K562 (cell line): ENCODE measurements around the gene HEPACAM2.

Source experiments
- ATF3 ChIP-seq, 2 experiments: fragments of 450-650 bp in 1 of 2; sonication (generic) in 1 of 2; formaldehyde crosslinking in 1 of 2; IDR thresholded peaks in 1 of 2; conservative IDR thresholded peaks in 1 of 2; 2 replicates each; pipeline versions ENCODE4 v1.6.1 to v1.8.1; 2016 to 2023; ENCODE audit warnings: mild to moderate bottlenecking in 2 of 2, moderate library complexity in 2 of 2, inconsistent platforms in 1 of 2, missing genetic modification reagents in 1 of 2
- CTCF ChIP-seq, 3 experiments: IDR thresholded peaks in 2 of 3; conservative IDR thresholded peaks in 1 of 3; 2 replicates each; pipeline ENCODE4 v1.5.1; 2011 to 2012; ENCODE audit warnings: low read length in 3 of 3, mild to moderate bottlenecking in 3 of 3, control low read depth in 2 of 3, improper control_type of control experiment in 1 of 3, inconsistent platforms in 1 of 3, low read depth in 1 of 3, mixed read lengths in 1 of 3, moderate library complexity in 1 of 3; ENCODE audit not compliant: insufficient read depth in 2 of 3
- DIDO1 ChIP-seq: fragments of 450-650 bp; IDR thresholded peaks from 2 replicates; pipeline ENCODE4 v1.6.1; 2016; ENCODE audit warnings: low read depth, missing biosample characterization, missing genetic modification characterization
- JUND ChIP-seq, 2 experiments: IDR thresholded peaks; 2 replicates in 1 of 2; 3 replicates in 1 of 2; pipeline ENCODE4 v1.6.1; 2011; ENCODE audit warnings: borderline replicate concordance in 2 of 2, low read depth in 2 of 2, low read length in 2 of 2, improper control_type of control experiment in 1 of 2, missing biosample characterization in 1 of 2, missing genetic modification characterization in 1 of 2, missing genetic modification reagents in 1 of 2
- MCM5 ChIP-seq: fragments of 450-650 bp; IDR thresholded peaks from 2 replicates; pipeline ENCODE4 v1.6.1; 2016; ENCODE audit warnings: low read depth
- POLR2A ChIP-seq: fragments of 450-650 bp; conservative IDR thresholded peaks from 2 replicates; pipeline ENCODE4 v1.6.1; 2016
- ZNF518B ChIP-seq: fragments of 250-450 bp; sonication (Bioruptor Pico); IDR thresholded peaks from 2 replicates; pipeline ENCODE4 v1.5.0; 2021; ENCODE audit warnings: mild to moderate bottlenecking, moderate library complexity
- ZNF589 ChIP-seq: fragments of 200-800 bp; sonication (Bioruptor generic); IDR thresholded peaks from 2 replicates; pipeline ENCODE4 v1.6.1; 2016; ENCODE audit warnings: low read depth, missing genetic modification characterization, missing compliant biosample characterization

- no peak for TF ChIP-seq JUND (IDR thresholded peaks at IDR 0.05; ENCODE audit: borderline replicate concordance, low read depth, low read length)
- TF ChIP-seq JUND (tag; IDR thresholded peaks at IDR 0.05; ENCODE audit: borderline replicate concordance, low read depth, low read length), result no peak
- no peak for TF ChIP-seq ZNF518B (CRISPR knock-in tag)
- no peak for TF ChIP-seq MCM5
- peak; percentile 41 to 47 (median 46); a peak in 5 of 6 replicates for TF ChIP-seq CTCF (IDR thresholded peaks at IDR 0.05 in 2 of 3, conservative IDR thresholded peaks at IDR 0.05 in 1 of 3; ENCODE audit: insufficient read depth in 2 of 3, low read depth in 1 of 3, low read length in 3 of 3)
- no peak for TF ChIP-seq ZNF589 (CRISPR knock-in tag)
- TF ChIP-seq DIDO1 (tag), result no peak
- TF ChIP-seq ATF3 (IDR thresholded peaks at IDR 0.05), result no peak
- TF ChIP-seq ATF3 (CRISPR knock-in tag; conservative IDR thresholded peaks at IDR 0.05), result no peak
- TF ChIP-seq POLR2A, result no peak
These were observed 51.0 kb downstream of the HEPACAM2 start for GRCh38 chr7:93175219-93175618.
